MG63 (cell line): Measurements from ENCODE around the gene EGFR. TPM values are rescaled to one million over a fixed set of nuclear protein-coding genes. Genes with fewer than 3 reads are reported as not detected.

Source experiments
- DNase-seq: peaks from one replicate; pipeline ENCODE4 v3.0.0-alpha.2; 2020
- H3K27me3 ChIP-seq: fragments of 250-450 bp; sonication (Bioruptor Pico); 2 replicates; pipeline ENCODE4 v1.5.1; 2020; ENCODE audit warnings: mild to moderate bottlenecking, moderate library complexity
- H3K36me3 ChIP-seq: fragments of 250-450 bp; sonication (Bioruptor Pico); 2 replicates; pipeline ENCODE4 v1.5.1; 2020; ENCODE audit warnings: mild to moderate bottlenecking, moderate library complexity
- H3K4me3 ChIP-seq: fragments of 250-450 bp; sonication (Bioruptor Pico); 2 replicates; pipeline ENCODE4 v1.5.1; 2020; ENCODE audit warnings: mild to moderate bottlenecking, moderate library complexity
- H3K9me3 ChIP-seq: fragments of 250-450 bp; sonication (Bioruptor Pico); 2 replicates; pipeline ENCODE4 v1.5.1; 2020; ENCODE audit warnings: mild to moderate bottlenecking, moderate library complexity
- total RNA-seq: library from RNA; depleted of rRNA; stranded (reverse); fragments of >200 nt; shearing (Covaris generic); gene quantifications from 2 replicates; pipeline ENCODE4 v1.2.3, GENCODE V29; 2014; ENCODE audit warnings: low replicate concordance

EGFR gene
- total RNA-seq, 1 experiment from 2014 or later: 20.3 TPM

DNA sequence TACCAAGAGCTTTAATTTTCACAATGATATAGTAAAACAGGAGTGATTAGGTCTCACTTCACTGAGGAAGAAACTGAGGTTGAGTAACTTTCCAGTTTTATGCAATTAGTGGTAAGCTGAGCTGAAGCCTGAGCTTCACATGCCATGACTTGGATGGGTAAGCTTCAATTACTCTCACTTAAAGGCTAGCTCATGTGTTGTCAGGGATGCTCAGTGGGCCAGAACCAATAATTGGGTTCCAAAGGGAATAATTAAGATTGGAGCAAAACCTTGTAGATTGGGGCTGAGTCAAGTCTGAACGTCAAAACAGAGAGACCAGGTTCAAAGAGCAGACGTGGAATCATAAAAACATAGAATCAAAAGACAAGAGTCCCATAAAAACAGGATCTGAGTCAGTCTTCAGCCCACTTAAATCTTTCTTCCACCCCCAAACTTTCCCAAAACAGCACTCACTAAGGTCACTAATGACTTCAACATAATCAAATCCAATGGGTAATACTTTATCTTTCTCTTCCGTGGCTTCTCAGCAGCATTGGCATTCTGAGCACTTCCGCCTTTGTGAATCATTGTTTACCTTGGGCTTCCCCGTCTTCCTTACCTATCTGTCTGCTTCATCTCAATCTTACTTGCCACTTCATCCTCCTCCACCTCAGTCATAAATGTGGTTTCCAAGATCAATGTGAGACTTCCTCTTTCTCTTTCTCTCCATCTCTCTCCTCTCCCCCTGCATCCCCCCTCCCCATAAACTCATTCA is 23.0 kb upstream of the EGFR start:
- Histone ChIP-seq H3K27me3 (no peaks in the 10 kb centered on the region), H3K4me3 (no peak overlapping the region), H3K9me3 (no peaks in the 10 kb centered on the region), H3K36me3 (no peaks in the 10 kb centered on the region)
- peak; percentile 23 for DNase-seq

DNA sequence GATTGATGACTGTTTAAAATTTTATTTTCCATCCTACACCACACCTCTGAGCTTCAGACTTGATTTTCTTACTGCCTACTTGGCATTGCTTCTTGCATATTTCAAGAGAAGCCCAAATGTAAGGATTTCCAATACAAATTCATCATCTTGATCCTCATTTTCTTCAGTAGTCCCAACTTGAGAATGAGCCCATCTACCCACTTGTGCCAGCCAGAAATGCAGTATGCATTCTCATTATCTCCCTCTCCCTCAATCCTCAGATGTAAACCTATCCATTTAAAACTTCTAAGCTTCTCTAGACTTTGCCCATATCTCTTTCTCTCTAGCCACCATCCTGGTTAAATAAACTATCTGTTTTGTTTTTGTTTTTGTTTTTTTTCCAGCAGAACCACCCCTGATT is 22.4 kb upstream of the EGFR start:
- H3K9me3 ChIP-seq: no peaks in the 10 kb centered on the region
- no peaks in the 10 kb centered on the region for H3K36me3 ChIP-seq
- no peaks in the 10 kb centered on the region for H3K27me3 ChIP-seq
- no peak overlapping the region for H3K4me3 ChIP-seq
- DNase-seq: no peak

DNA sequence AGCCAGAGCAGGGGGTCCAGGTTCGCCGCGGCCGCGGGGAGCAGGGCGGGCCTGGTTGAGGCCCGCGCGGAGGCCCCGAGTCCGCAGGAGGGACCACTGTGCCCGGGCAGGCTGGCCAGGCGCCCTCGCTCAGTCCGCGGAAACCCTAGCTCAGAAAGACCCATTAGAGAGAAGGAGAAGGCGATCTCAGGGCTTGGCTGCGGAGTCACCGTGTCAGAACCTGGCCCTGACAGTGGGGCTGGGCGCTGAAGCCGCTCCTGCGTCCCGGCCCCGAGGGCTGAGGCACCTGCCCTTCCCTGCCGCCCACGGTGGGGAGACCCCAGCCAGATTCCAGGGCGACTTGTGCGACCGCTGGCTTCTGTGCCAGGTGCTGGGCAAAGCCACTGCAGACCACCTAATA is 14.2 kb upstream of the EGFR start:
- H3K9me3 ChIP-seq: no peaks in the 10 kb centered on the region
- H3K4me3 ChIP-seq: no peak overlapping the region
- H3K36me3 ChIP-seq: no peaks in the 10 kb centered on the region
- no peaks in the 10 kb centered on the region for H3K27me3 ChIP-seq
- DNase-seq: no peak

DNA sequence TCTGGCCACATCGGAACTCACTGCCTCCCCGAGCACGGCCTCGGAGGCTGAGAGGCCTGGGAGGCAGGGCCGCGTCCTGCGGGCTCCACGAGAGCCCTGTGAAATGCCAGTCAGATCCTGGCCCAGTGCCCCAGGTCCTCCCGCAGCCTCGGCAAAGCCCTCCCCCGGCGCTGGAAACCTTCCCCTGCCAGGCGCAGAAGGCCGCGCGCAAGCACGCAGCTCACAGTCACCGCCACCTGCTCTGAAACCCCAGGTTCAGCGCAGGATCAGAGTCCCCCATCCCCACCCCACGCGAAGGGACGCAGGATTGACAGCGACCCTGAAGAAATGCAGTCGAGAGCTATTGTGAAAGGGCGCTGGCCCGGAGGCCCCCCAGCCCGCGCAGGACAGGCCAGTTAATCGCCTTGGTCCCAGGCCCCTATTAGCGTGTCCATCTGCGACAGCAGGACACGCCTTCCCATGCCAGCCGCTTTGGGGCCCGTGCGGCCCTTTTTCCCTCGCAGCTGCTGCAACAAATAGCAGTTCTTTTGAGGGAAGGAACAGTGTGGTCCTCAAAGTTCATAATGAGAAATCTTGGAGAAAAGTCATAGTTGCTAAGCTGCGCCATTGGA is 13.5 kb upstream of the EGFR start:
- Histone ChIP-seq H3K36me3 (no peaks in the 10 kb centered on the region), H3K9me3 (no peaks in the 10 kb centered on the region), H3K27me3 (no peaks in the 10 kb centered on the region), H3K4me3 (no peak overlapping the region)
- DNase-seq: no peak

DNA sequence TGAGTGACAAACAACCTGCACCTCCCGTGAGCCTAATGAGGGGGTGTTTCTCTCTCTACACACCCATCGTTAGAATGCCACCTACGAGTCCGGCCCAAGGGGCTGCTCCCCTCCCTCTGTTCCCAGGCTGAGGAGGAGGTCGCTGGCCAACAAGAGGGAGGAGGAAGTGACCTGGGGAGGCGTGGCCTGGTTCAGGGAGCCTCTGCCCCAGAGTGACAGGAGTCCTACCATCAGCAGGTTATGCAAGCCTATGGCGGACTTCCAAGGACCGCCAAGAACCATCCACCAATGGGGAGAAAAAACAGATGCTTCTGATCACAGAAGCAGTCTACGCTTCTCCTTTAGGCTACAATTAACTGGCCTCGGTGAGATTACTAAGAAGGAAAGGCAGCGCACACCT is 12.3 kb upstream of the EGFR start:
- H3K36me3 ChIP-seq: no peaks in the 10 kb centered on the region
- H3K4me3 ChIP-seq: no peak overlapping the region
- H3K9me3 ChIP-seq: no peaks in the 10 kb centered on the region
- DNase-seq: no peak
- no peaks in the 10 kb centered on the region for H3K27me3 ChIP-seq

DNA sequence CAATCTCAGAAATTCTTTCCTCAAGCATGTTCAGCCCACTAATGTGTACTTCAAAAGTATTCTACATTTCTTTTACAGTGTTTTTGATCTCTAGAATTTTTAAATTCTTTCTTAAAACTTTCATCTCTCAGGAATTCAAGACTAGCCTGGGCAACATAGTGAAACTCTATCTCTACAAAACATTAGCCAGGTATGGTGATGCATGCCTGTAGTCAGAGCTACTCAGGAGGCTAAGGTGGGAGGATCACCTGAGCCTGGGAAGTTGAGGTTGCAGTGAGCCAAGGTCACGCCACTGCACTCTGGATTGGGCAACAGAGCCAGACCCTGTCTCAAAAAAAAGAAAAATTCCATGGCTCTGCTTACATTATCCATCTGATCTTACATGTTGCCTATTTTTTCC is 5.0 kb upstream of the EGFR start:
- Histone ChIP-seq H3K9me3 (peaks cover 4% of the 10 kb centered on the region; the same call in 1 of the 2 replicates), H3K27me3 (no peaks in the 10 kb centered on the region), H3K36me3 (no peaks in the 10 kb centered on the region), H3K4me3 (no peak overlapping the region)
- DNase-seq: no peak

DNA sequence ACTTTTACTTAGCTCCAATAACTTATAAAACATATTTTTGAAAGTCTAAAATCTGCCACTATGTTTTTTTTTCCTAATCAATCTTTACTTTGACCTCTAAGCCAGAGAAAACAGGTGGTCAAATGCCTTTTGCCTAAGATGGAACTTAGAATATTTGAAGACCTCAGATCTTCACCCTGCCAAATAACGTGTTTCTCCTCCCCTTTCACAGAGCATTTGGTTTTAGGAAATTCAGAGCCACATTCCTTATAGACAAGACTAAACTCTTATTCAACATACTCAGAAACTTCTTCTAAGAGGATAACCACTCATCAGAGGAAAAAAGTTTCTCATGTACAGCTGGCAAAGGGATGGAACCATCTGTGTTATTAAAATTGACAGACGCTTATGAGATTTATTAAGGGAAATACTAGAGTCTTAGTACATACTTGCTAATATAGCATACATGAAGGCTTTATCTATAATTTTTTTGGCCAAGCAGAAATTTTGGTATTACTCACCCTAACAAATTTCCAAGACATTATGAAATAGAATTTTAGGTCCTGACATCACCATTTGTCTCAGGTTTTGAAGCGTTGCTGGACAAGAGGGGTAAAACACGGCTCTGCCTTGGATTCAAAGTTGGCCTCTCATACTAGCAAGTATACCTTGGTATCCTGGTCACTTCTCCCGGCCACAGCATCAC is 2.6 kb upstream of the EGFR start:
- Histone ChIP-seq H3K27me3 (no peaks in the 10 kb centered on the region), H3K9me3 (peaks cover 4% of the 10 kb centered on the region; the same call in 1 of the 2 replicates), H3K4me3 (no peak overlapping the region), H3K36me3 (peaks cover 14% of the 10 kb centered on the region)
- no peak for DNase-seq

DNA sequence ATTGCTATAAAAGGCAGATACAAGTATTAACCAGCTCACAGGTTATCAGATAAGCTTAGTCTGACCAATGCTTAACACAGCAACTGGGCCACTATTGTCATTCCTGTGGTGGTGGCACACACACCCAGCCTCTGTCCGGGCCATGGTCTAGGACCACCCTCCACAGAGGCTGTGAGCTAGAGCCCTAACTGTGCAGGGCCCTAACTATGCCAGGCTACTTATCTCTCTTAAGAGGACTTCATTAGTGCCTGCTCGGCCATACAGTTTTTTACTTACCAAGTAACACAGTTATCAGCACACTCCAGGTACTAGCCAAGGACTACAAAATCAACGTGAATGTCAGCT is 2.1 kb upstream of the EGFR start:
- DNase-seq: no peak
- no peaks in the 10 kb centered on the region for H3K27me3 ChIP-seq

DNA sequence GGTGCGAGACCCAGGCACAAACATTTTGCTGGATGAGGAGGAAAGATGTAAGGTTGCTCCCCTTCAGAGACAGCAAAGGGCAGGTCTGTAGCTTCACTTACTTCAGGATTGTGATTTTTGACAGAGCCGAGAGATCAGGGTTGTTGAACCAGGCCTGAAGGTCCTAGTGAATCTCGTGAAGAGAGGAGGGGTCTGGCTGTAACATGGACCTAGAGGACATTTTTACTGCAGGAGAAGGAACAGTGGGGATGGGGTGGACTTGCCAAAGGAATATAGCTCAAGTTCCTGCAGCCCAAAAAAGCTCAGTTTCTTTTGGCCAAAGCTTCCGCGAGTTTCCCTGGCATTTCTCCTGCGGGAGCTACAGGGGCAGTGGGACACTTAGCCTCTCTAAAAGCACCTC is 976 bp upstream of the EGFR start:
- no peak for DNase-seq
- Histone ChIP-seq H3K27me3 (no peaks in the 10 kb centered on the region), H3K9me3 (peaks cover 4% of the 10 kb centered on the region; the same call in 1 of the 2 replicates), H3K36me3 (peaks cover 30% of the 10 kb centered on the region), H3K4me3 (no peak overlapping the region)

More for the DNA sequence above, 2.1 kb upstream of the EGFR start:
- H3K9me3 ChIP-seq: peaks cover 4% of the 10 kb centered on the region; the same call in 1 of the 2 replicates
- no peak overlapping the region for H3K4me3 ChIP-seq
- H3K36me3 ChIP-seq: peaks cover 18% of the 10 kb centered on the region

DNA sequence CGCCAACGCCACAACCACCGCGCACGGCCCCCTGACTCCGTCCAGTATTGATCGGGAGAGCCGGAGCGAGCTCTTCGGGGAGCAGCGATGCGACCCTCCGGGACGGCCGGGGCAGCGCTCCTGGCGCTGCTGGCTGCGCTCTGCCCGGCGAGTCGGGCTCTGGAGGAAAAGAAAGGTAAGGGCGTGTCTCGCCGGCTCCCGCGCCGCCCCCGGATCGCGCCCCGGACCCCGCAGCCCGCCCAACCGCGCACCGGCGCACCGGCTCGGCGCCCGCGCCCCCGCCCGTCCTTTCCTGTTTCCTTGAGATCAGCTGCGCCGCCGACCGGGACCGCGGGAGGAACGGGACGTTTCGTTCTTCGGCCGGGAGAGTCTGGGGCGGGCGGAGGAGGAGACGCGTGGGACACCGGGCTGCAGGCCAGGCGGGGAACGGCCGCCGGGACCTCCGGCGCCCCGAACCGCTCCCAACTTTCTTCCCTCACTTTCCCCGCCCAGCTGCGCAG is 424 bp downstream of the EGFR start:
- H3K9me3 ChIP-seq: no peaks in the 10 kb centered on the region
- no peaks in the 10 kb centered on the region for H3K27me3 ChIP-seq
- H3K36me3 ChIP-seq: peaks cover 35% of the 10 kb centered on the region
- DNase-seq: peak; percentile 46
- H3K4me3 ChIP-seq: peak overlapping the region; percentile 84

DNA sequence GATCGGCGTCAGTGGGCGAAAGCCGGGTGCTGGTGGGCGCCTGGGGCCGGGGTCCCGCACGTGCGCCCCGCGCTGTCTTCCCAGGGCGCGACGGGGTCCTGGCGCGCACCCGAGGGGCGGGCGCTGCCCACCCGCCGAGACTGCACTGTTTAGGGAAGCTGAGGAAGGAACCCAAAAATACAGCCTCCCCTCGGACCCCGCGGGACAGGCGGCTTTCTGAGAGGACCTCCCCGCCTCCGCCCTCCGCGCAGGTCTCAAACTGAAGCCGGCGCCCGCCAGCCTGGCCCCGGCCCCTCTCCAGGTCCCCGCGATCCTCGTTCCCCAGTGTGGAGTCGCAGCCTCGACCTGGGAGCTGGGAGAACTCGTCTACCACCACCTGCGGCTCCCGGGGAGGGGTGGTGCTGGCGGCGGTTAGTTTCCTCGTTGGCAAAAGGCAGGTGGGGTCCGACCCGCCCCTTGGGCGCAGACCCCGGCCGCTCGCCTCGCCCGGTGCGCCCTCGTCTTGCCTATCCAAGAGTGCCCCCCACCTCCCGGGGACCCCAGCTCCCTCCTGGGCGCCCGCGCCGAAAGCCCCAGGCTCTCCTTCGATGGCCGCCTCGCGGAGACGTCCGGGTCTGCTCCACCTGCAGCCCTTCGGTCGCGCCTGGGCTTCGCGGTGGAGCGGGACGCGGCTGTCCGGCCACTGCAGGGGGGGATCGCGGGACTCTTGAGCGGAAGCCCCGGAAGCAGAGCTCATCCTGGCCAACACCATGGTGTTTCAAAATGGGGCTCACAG is 1.1 kb downstream of the EGFR start:
- peak; percentile 31 for DNase-seq
- Histone ChIP-seq H3K36me3 (peaks cover 41% of the 10 kb centered on the region), H3K9me3 (no peaks in the 10 kb centered on the region), H3K4me3 (peak overlapping the region; percentile 84), H3K27me3 (no peaks in the 10 kb centered on the region)

DNA sequence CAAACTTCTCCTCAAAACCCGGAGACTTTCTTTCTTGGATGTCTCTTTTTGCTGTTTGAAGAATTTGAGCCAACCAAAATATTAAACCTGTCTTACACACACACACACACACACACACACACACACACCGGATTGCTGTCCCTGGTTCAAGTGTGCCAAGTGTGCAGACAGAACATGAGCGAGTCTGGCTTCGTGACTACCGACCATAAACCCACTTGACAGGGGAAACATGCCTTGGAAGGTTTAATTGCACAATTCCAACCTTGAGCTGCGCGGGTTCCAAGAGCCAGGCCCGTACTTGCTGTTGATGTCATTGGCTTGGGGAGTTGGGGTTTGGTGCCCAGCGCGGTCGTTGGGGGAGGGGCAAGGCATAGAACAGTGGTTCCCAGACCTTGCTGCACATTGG is 1.7 kb downstream of the EGFR start:
- H3K27me3 ChIP-seq: no peaks in the 10 kb centered on the region
- peak; percentile 43 for DNase-seq

DNA sequence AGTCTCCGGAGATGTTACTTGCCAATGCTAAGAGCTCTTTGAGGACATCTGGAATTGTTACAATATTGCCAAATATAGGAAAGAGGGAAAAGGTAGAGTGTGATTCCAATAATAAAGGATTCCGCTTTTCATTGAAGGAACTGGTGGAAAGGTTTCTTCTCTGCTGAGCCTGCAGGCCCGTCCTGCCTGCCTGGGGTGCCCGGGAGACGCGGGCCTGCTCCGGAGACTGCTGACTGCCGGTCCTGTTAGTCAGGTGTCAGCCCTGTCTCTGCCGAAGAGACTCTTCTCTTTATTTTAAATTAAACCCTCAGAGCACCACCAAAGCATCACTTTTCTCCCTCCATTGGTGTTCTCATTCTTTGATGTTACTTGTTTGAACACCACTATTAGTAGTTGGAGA is 2.2 kb downstream of the EGFR start:
- Histone ChIP-seq H3K4me3 (peak overlapping the region; percentile 84), H3K27me3 (no peaks in the 10 kb centered on the region), H3K36me3 (peaks cover 52% of the 10 kb centered on the region), H3K9me3 (no peaks in the 10 kb centered on the region)
- DNase-seq: no peak

More for the DNA sequence above, 1.7 kb downstream of the EGFR start:
- Histone ChIP-seq H3K36me3 (peaks cover 46% of the 10 kb centered on the region), H3K4me3 (peak overlapping the region; percentile 84), H3K9me3 (no peaks in the 10 kb centered on the region)

DNA sequence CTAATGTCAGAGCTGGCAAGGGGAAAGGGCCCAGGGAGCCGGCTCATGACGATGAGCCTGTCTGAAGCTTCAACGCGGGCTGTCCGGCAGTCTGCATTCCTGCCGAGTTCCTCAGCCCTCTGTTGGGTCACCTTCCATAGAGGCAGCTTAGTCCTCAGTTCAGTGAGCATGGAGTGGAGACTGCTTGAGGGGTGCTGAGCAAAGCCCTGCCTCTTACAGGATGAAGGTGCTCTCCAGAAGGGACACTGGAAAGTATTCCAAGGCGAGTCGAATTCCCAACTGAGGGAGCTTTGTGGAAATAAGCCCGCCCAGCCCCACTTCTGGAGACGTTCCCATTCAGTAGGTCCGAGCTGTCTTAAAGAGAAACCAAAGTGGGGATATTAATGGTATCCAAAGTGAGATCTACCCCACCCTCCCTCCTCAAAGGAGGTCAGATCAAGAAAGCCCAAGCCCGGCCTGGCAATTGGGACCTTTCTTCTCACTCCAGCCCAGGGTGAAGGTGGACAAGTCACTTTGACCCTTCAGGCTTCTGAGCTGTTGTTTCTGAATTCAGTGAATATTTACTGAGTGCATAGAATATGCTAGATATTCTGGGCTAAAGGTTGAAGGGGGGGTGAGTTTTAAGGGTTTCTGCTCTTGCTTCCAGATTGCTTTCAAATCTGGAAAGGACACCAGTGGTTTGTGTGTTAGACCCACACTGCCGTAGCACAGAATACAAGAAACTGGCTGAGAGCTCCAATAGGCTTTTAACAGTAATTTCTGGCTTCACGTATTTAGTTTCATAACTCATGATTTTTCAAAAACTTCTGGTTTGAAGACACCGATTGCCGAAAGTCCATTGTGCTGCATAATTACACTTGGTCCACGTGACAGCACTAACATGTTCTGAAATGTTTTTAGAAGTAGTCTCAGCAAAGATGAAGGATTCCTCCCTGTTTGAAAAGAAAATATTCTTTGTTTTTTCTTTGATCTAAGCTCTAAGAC is 3.5 kb downstream of the EGFR start:
- Histone ChIP-seq H3K27me3 (no peaks in the 10 kb centered on the region), H3K9me3 (no peaks in the 10 kb centered on the region), H3K36me3 (peaks cover 57% of the 10 kb centered on the region), H3K4me3 (no peak overlapping the region)
- DNase-seq: no peak

DNA sequence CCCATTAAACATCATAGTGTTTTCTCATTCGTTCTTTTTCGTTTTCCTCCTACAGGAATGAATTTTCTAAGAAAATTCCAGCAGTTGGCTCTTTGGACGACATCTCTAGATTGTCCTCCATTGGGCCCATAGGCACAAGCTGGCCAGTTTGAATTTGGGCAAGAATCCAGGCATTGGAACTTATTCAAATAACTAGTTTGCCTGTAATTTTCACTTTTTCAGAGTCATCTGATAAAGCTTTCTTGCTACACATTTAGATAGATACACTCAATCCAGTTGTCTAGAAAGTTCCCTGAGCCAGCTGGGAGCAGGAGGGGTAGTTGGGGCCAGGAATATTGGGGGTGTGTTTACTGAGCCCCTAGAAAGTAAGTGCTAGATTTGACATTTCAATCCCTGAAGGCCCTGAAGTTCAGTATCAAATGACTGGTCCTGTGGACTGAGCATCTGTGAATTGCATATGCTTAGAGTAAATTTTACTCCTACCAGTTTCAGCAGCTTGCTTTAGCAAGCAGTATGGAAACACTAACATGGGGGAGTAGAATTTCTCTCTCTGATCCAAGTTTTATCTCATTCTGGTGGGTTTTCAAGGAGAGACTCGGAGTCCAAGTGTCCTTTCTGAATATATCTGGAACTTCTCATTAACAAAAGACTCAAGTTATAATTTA is 5.2 kb downstream of the EGFR start:
- DNase-seq: no peak
- Histone ChIP-seq H3K27me3 (no peaks in the 10 kb centered on the region), H3K36me3 (peaks cover 58% of the 10 kb centered on the region)

More for the DNA sequence above, 5.2 kb downstream of the EGFR start:
- no peak overlapping the region for H3K4me3 ChIP-seq
- H3K9me3 ChIP-seq: no peaks in the 10 kb centered on the region
